ENCODE results near the gene FTL. TPM values are rescaled to one million over a fixed set of nuclear protein-coding genes. Genes with fewer than 3 reads are reported as not detected.

FTL gene
- total and polyA plus RNA-seq, 2 donors (not counting 3 experiments of a cell fraction or from before 2014, with no cell fraction given) = 1,937 to 2,748 TPM

- Histone ChIP-seq H3K79me2 (ENCODE audit: control insufficient read depth, insufficient read depth, low read length) (no peaks in the 10 kb centered on the region), H2AFZ (ENCODE audit: low read depth, low read length) (no peak overlapping the region), H3K4me2 (ENCODE audit: insufficient read depth, low read length) (no peak overlapping the region), H3K27ac (ENCODE audit: insufficient read depth, low read depth, low read length) (no peak overlapping the region), H3K4me1 (ENCODE audit: control insufficient read depth, extremely low read depth, insufficient read depth, low read length) (no peaks in the 10 kb centered on the region), H3K4me3 (replicated peaks in 1 of 3; ENCODE audit: insufficient read depth in 1 of 3, low read depth in 1 of 3, low read length in 3 of 3) (no peak overlapping the region), H3K9ac (replicated peaks; ENCODE audit: extremely low read depth, insufficient read depth, low read length) (no peak overlapping the region), H3K27me3 (ENCODE audit: control insufficient read depth in 2 of 2, insufficient read depth in 2 of 2, low read length in 2 of 2) (no peaks in the 10 kb centered on the region), H4K20me1 (replicated peaks; ENCODE audit: control insufficient read depth, extremely low read depth, insufficient read depth, low read length) (no peaks in the 10 kb centered on the region), H3K9me1 (replicated peaks; ENCODE audit: control insufficient read depth, extremely low read depth, insufficient read depth, low read length) (no peaks in the 10 kb centered on the region), H3K9me3 (replicated peaks; ENCODE audit: control insufficient read depth, insufficient read depth, low read length) (no peaks in the 10 kb centered on the region), H3K36me3 (ENCODE audit: control insufficient read depth in 2 of 2, extremely low read depth in 1 of 2, insufficient read depth in 2 of 2, low read length in 2 of 2) (no peaks in the 10 kb centered on the region)
- POLR2A ChIA-PET = no interaction called here
- dilution Hi-C loops (cut with MboI; ENCODE audit: extremely low pct_ligation_motif_present, low sequenced_read_pairs) = no loop called here
- TF ChIP-seq MAX (IDR thresholded peaks at IDR 0.05; ENCODE audit: insufficient read depth, insufficient read length) (no peak), MYC (IDR thresholded peaks at IDR 0.05; ENCODE audit: low read depth, low read length) (no peak), CTCF (IDR thresholded peaks at IDR 0.05; ENCODE audit: extremely low read depth in 1 of 2, insufficient read depth in 1 of 2, low read depth in 1 of 2, low read length in 2 of 2) (no peak), FOS (IDR thresholded peaks at IDR 0.05; ENCODE audit: borderline replicate concordance, insufficient read depth, low read length) (no peak), EZH2 (IDR thresholded peaks at IDR 0.05; ENCODE audit: borderline replicate concordance, low read depth, low read length, severe bottlenecking) (no peak), JUN (IDR thresholded peaks at IDR 0.05; ENCODE audit: borderline replicate concordance, insufficient read depth, insufficient read length, low read depth) (no peak), POLR2AphosphoS5 (IDR thresholded peaks at IDR 0.05; ENCODE audit: insufficient read depth, low read depth, low read length) (no peak), GATA2 (IDR thresholded peaks at IDR 0.05; ENCODE audit: insufficient read depth, insufficient read length, low read depth, low read length) (no peak), POLR2A (IDR thresholded peaks at IDR 0.05; ENCODE audit: low read depth, low read length) (no peak)
- CTCF ChIA-PET = interaction anchor here (0.6 kb wide), 1 partner anchor 9 kb away, joined by 3 read pairs; the partner anchor contains the start of gene BAX
- BruUV-seq (replicated peaks) = no TSS peak
- no peak for DNase-seq (ENCODE audit: low read depth, low spot score)
- no peak for FAIRE-seq
- intact Hi-C loops (cut with micrococcal nuclease) = no loop called here
Measured at GRCh38 chr19:48945817-48946216, 19.3 kb upstream of the FTL start.
